HG02938 (cell line): ENCODE results near the gene KRT85.
"Not testable (repeated sequence)": the region's sequence is repeated elsewhere in the genome, so short reads cannot be mapped to it uniquely, and the experiment has no call there.

ENCODE experiments used
- ATAC-seq: cut with Tn5 transposase; IDR thresholded peaks from one replicate; pipeline ENCODE4 v1.9.1; 2021; ENCODE audit warnings: mild to moderate bottlenecking, moderate library complexity; ENCODE audit not compliant: unreplicated experiment

The KRT85 gene

GRCh38 chr12:52350786-52351185, 16.5 kb downstream of the KRT85 start:
- no peak for ATAC-seq

GRCh38 chr12:52350021-52350620, 17.2 kb downstream of the KRT85 start:
- ATAC-seq, result no peak

GRCh38 chr12:52349196-52349595, 18.1 kb downstream of the KRT85 start:
- ATAC-seq, result no peak

- no peak for ATAC-seq
Observed at GRCh38 chr12:52347551-52348510, 19.4 kb downstream of the KRT85 start.

GRCh38 chr12:52347016-52347415, 20.3 kb downstream of the KRT85 start:
- no peak for ATAC-seq

GRCh38 chr12:52346593-52346992, 20.7 kb downstream of the KRT85 start:
- no peak for ATAC-seq

GRCh38 chr12:52345041-52345440, 22.2 kb downstream of the KRT85 start:
- ATAC-seq, result not testable (repeated sequence)

- no peak for ATAC-seq
Observed at GRCh38 chr12:52344111-52344510, 23.2 kb downstream of the KRT85 start.

- ATAC-seq, result no peak
Observed at GRCh38 chr12:52343550-52343949, 23.7 kb downstream of the KRT85 start.

GRCh38 chr12:52342781-52343490, 24.3 kb downstream of the KRT85 start:
- ATAC-seq, result no peak

GRCh38 chr12:52341066-52341580, 26.2 kb downstream of the KRT85 start:
- no peak for ATAC-seq

GRCh38 chr12:52338241-52338960, 28.9 kb downstream of the KRT85 start:
- ATAC-seq, result no peak

- ATAC-seq, result no peak
Observed at GRCh38 chr12:52337054-52337453, 30.2 kb downstream of the KRT85 start.

- no peak for ATAC-seq
Observed at GRCh38 chr12:52336641-52337040, 30.6 kb downstream of the KRT85 start.

GRCh38 chr12:52335598-52336262, 31.6 kb downstream of the KRT85 start:
- no peak for ATAC-seq

- no peak for ATAC-seq
Observed at GRCh38 chr12:52334185-52334584, 33.1 kb downstream of the KRT85 start.

GRCh38 chr12:52333321-52333720, 34.0 kb downstream of the KRT85 start:
- ATAC-seq, result no peak

- no peak for ATAC-seq
Observed at GRCh38 chr12:52332381-52332780, 34.9 kb downstream of the KRT85 start.

- ATAC-seq, result no peak
Observed at GRCh38 chr12:52331833-52332232, 35.4 kb downstream of the KRT85 start.

GRCh38 chr12:52331039-52331438, 36.2 kb downstream of the KRT85 start:
- ATAC-seq, result no peak
